GM19023 (cell line): ENCODE measurements around the gene DDX23.
"Not testable (repeated sequence)": the region's sequence is repeated elsewhere in the genome, so short reads cannot be mapped to it uniquely, and the experiment has no call there.

Experiments
- ATAC-seq: cut with Tn5 transposase; IDR thresholded peaks from one replicate; pipeline ENCODE4 v1.9.1; 2021; ENCODE audit warnings: mild to moderate bottlenecking, moderate library complexity; ENCODE audit not compliant: unreplicated experiment

DDX23 gene

GRCh38 chr12:48851883-48852733, at the start of gene DDX23:
DDX23 (minus strand) TSS chr12:48852163; CDS start chr12:48845782, 6,381 bp downstream.
- peak; percentile 94 for ATAC-seq

DNA sequence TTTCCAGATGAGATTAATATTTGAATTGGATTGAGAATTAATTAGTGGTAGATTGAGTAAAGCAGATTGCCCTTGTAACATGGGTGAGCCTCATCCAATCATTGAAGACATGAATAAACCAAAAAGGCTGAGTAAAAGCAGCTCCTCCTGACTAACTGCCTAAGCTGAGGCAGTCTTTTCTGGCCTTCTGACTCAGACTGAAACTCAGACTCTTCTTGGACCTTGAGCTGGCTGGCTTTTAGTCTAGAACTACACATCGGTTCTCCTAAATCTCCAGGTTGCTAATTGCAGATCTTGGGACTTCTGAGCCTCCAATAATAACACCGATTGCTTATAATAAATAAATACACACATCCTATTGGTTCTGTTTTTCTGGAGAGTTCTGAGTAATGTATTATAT, 49.3 kb upstream of the DDX23 start:
- peak; percentile 55 for ATAC-seq

DNA sequence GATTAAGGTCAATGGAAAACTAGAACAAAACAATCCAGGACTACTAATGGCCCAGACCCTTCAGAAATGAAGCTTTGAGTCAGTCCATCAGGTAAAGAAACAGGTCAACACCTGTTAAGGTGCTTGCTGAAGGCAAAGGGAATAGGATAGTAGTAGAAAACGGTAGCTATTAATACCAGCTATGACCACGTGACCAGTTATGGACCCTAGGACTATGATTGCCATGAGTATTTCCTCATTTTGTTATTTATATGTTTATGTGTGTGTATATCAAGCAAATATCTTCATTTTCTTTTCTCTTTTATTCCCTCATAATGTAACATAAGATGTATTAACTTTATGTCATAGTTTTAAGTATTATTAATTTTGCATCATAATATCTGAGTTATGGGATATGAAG, 47.7 kb upstream of the DDX23 start:
- ATAC-seq = no peak

- no peak for ATAC-seq
Observed at GRCh38 chr12:48894271-48894670, 42.3 kb upstream of the DDX23 start.

- ATAC-seq = peak; percentile 66
Observed at GRCh38 chr12:48890657-48891418, 38.9 kb upstream of the DDX23 start.

- no peak for ATAC-seq
Observed at GRCh38 chr12:48889679-48890078, 37.7 kb upstream of the DDX23 start.

DNA sequence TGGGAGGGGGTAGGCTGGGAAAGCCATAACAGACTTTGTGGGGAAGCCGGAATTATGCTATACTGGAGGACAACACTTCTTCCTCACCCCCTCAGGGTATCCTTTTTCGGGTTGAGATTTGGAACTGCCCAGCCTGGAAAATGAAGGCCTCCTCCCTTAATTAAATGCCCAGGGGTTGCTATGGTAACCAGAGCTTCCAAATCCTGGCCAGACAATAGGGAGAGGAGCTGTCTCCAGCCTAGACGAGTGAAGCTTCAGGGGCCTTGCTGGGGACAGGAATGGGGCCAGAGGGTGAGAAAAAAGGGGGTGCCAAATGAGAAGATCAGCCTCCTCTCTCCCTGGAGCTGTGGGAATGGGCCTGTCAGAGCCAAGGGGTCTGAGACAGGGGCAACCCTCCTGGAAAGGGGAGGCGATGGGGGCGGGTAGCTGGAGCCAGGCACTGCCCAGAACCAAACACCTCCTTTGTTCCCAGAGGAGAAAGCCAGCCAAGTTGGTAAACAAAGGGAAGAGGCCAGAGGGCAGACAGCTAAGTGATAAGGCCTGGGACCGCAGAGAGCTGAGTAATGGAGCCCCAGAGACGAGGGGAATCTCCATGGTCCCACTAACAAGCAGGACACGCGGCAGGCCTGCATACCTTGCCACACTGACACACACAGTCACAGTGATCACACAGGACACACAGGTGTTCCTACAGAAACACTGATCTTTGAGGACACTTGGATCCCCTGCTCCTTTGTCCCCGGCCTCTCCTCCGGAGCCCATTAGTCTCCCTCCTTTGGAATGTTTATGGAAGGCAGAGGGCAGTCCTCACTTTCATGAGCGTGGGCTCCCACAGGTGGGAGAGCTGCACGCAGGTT, 31.6 kb upstream of the DDX23 start:
- ATAC-seq = no peak

DNA sequence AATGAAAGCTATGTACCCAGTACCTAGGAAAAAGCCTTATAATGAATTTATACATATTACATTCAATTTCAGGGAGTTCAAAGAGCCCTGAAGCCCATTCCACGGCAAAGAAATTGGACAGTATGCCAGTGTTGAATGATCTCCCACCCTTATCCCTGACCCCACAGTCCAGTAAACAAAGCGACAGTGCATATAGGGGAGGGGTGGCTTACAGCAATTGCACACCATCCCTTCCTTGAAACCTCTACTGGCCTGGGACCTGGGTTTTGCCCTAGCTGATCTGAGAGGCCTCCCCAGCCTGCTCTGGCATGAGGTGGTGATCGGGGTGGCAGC, 31.0 kb upstream of the DDX23 start:
- ATAC-seq = no peak

DNA sequence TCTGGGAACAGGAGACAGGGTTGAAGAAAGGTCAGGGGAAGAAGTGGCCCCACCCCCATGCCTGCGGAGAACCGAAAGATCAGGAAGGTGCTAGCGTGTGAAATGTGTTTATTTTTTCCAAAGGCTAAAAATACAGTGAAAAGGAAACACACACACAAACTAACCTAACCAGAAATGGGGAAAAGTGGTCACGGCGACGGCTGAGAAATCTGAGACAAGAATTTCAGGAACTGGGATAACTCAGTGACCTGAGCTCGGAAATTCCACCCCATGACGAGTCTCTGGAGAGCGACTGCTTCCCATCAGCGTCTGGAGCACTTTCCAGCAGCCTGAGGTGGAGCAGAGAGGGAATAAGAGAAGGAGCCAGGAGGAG, 30.3 kb upstream of the DDX23 start:
- ATAC-seq = no peak

GRCh38 chr12:48881686-48882314, 29.8 kb upstream of the DDX23 start:
- ATAC-seq = no peak

GRCh38 chr12:48880647-48881046, 28.7 kb upstream of the DDX23 start:
- no peak for ATAC-seq

GRCh38 chr12:48878548-48878947, 26.6 kb upstream of the DDX23 start:
- no peak for ATAC-seq

DNA sequence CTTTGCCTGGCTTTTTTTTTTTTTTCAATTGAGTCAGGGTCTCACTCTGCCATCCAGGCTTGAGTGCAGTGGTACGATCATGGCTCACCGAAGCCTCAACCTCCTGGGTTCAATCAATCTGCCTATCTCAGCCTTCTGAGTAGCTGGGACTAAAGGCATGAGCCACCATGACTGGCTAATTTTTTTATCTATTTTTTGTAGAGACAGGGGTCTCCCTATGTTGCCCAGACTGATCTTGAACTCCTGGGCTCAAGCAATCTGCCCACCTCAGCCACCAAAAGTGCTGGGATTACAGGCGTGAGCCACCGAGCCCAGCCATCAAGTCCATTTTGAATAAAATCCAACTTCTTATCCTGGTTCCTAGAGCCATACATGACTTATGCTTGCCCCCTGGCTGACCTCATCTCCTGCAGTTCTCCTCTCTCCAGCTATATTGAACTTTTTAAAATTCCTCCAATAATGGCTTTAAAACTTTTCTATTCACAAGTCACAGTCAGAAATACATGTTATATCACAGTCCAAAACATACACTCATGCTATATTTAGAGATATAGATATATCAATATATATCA, 24.1 kb upstream of the DDX23 start:
- no peak for ATAC-seq

GRCh38 chr12:48873534-48873933, 21.6 kb upstream of the DDX23 start:
- not testable (repeated sequence) for ATAC-seq

DNA sequence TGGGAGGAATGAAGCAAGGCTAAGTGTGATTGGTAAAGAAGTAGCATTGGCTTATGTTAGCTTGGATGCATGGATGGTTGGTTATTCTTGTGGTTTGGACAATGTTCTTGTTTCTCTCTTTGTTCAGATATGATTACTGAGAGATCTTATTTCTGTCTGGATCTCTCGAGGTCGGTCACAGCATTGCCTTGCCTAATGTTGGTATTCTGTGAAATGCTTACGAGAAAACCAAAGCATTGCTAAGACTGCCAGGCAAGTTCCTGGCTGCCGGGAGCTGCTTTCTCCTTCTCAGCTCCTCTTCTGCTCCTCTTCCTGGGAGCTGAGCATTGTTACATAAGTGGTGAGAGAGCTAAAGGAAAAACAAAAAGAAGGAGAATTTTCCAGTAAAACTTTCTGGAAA, 21.1 kb upstream of the DDX23 start:
- ATAC-seq = no peak

GRCh38 chr12:48869191-48869590, 17.2 kb upstream of the DDX23 start:
- no peak for ATAC-seq

GRCh38 chr12:48868451-48868850, 16.5 kb upstream of the DDX23 start:
- ATAC-seq = no peak

DNA sequence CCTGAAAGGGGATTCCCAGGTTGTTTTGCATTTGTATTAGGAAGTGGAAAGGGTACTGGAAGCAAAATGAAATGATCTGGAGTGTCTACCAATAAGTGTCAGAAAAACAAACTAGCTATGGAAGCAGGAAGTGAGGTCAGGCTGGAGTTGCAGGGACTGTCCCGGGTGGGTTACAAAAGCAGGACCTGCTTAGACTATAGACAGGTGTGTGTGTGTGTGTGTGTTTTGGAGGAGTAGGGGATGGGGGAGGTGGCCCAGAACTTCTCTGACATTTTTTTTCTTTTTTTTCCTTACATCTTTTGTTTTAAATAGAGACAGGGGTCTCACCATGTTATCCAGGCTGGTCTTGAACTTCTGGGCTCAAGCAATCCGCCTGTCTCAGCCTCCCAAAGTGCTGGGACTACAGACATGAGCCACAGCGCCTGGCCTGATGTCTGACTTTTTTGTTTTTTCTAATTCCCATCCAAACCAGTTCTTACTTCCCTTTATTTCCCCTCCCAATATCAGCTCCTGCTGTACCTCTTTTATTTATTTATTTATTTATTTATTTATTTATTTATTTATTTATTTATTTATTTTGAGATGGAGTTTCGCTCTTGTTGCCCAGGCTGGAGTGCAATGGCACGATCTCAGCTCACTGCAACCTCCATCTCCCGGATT, 14.2 kb upstream of the DDX23 start:
- ATAC-seq = peak; percentile 28

- peak; percentile 91 for ATAC-seq
Observed at GRCh38 chr12:48865281-48866051, 13.5 kb upstream of the DDX23 start, which contains the start of gene RND1. RND1 (minus strand) TSS chr12:48865870; CDS start chr12:48865767, 103 bp downstream.
